Mesothelial cell of epicardium (in vitro differentiated cells): ENCODE results near the gene CAMKK1. TPM values are rescaled to one million over a fixed set of nuclear protein-coding genes. Genes with fewer than 3 reads are reported as not detected.
A peak's percentile ranks its signal among the peaks of the same experiment; 100 is the strongest.

Experiments used
- DNase-seq, 2 experiments: peaks; one replicate each; pipeline ENCODE4 v3.0.0; 2021; ENCODE audit warnings: low spot score in 2 of 2; ENCODE audit not compliant: unreplicated experiment in 2 of 2
- H3K27ac Mint-ChIP-seq: 2 replicates; pipeline ENCODE4 v1.8.0; 2021; ENCODE audit warnings: mixed read lengths
- H3K27me3 Mint-ChIP-seq: 2 replicates; pipeline ENCODE4 v1.8.0; 2021; ENCODE audit warnings: low read depth, mixed read lengths
- H3K36me3 Mint-ChIP-seq: 2 replicates; pipeline ENCODE4 v1.8.0; 2021; ENCODE audit warnings: mixed read lengths
- H3K4me1 Mint-ChIP-seq: 2 replicates; pipeline ENCODE4 v1.8.0; 2021; ENCODE audit warnings: mixed read lengths
- H3K4me3 Mint-ChIP-seq: 2 replicates; pipeline ENCODE4 v1.8.0; 2021; ENCODE audit warnings: mild to moderate bottlenecking, moderate library complexity, mixed read lengths
- H3K9me3 Mint-ChIP-seq: 2 replicates; pipeline ENCODE4 v1.8.0; 2021; ENCODE audit warnings: mixed read lengths
- CTCF ChIP-seq: fragments of 200-600 bp; sonication (generic); IDR thresholded peaks from one replicate; pipeline ENCODE4 v1.5.0; 2021; ENCODE audit warnings: antibody characterized with exemption; ENCODE audit not compliant: unreplicated experiment
- total RNA-seq: library from RNA; stranded (reverse); gene quantifications from 3 replicates; pipeline ENCODE4 v1.2.1, GENCODE V29; 2021

Gene CAMKK1
- total RNA-seq, 1 donor from 2014 or later = 4.3 TPM

- H3K27me3 Mint-ChIP-seq = no peaks in the 10 kb centered on the region
- no peaks in the 10 kb centered on the region for H3K9me3 Mint-ChIP-seq
- TF ChIP-seq CTCF = no peak
- no peak overlapping the region for H3K27ac Mint-ChIP-seq
- DNase-seq = no peak
- no peaks in the 10 kb centered on the region for H3K36me3 Mint-ChIP-seq
- H3K4me3 Mint-ChIP-seq = no peak overlapping the region
- peaks cover 32% of the 10 kb centered on the region for H3K4me1 Mint-ChIP-seq
Measured at GRCh38 chr17:3921006-3921405, 28.2 kb upstream of the CAMKK1 start.

GRCh38 chr17:3919123-3919624 is 26.3 kb upstream of the CAMKK1 start:
- H3K27me3 Mint-ChIP-seq = no peaks in the 10 kb centered on the region
- DNase-seq = no peak
- no peak overlapping the region for H3K27ac Mint-ChIP-seq
- no peak for TF ChIP-seq CTCF
- H3K4me3 Mint-ChIP-seq = no peak overlapping the region
- no peaks in the 10 kb centered on the region for H3K36me3 Mint-ChIP-seq
- peaks cover 27% of the 10 kb centered on the region for H3K4me1 Mint-ChIP-seq
- no peaks in the 10 kb centered on the region for H3K9me3 Mint-ChIP-seq

- TF ChIP-seq CTCF = no peak
- no peaks in the 10 kb centered on the region for H3K36me3 Mint-ChIP-seq
- no peaks in the 10 kb centered on the region for H3K27me3 Mint-ChIP-seq
- no peak overlapping the region for H3K4me3 Mint-ChIP-seq
- no peaks in the 10 kb centered on the region for H3K9me3 Mint-ChIP-seq
- H3K27ac Mint-ChIP-seq = peak overlapping the region; percentile 21
- DNase-seq = no peak
- peaks cover 30% of the 10 kb centered on the region for H3K4me1 Mint-ChIP-seq
Measured at GRCh38 chr17:3918372-3919122, 25.7 kb upstream of the CAMKK1 start.

GRCh38 chr17:3917391-3917931 is 24.6 kb upstream of the CAMKK1 start:
- H3K27ac Mint-ChIP-seq = peak overlapping the region; percentile 16
- DNase-seq = peak; percentile 52 to 68
- no peaks in the 10 kb centered on the region for H3K9me3 Mint-ChIP-seq
- H3K36me3 Mint-ChIP-seq = no peaks in the 10 kb centered on the region
- no peaks in the 10 kb centered on the region for H3K27me3 Mint-ChIP-seq
- H3K4me1 Mint-ChIP-seq = peaks cover 26% of the 10 kb centered on the region
- H3K4me3 Mint-ChIP-seq = no peak overlapping the region
- TF ChIP-seq CTCF = no peak

- no peak for DNase-seq
- Mint-ChIP-seq H3K36me3 (no peaks in the 10 kb centered on the region), H3K9me3 (no peaks in the 10 kb centered on the region), H3K27ac (peak overlapping the region; percentile 16), H3K27me3 (no peaks in the 10 kb centered on the region), H3K4me3 (no peak overlapping the region), H3K4me1 (peaks cover 26% of the 10 kb centered on the region)
- no peak for TF ChIP-seq CTCF
Measured at GRCh38 chr17:3916825-3917224, 24.0 kb upstream of the CAMKK1 start.
